ENCODE results near the gene HOXD10.

Gene HOXD10

DNA sequence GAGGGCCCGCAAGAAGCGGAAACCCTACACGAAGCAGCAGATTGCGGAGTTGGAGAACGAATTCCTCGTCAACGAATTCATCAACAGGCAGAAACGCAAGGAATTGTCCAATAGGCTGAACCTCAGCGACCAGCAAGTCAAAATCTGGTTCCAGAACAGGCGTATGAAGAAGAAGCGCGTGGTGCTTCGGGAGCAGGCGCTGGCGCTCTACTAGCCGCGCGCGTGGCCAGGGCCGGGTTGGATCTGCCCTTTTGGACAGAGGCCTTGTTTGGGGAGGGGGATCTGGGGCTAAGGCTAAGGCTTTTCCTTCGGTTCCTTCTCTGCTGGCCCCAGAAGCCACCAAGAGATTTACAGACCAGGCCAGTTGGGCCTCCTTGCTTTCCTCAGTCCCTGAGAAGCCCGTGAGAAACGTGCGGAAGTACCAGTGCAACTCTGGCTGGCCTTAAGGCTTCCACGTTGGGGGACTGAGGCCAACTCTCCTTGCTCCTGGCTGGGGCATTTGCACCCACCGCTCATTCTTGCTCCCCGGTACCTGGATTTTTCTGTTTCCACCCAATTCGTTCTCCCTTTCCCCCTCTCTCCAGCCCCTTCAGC is 15.9 kb upstream of the HOXD10 start:
- Histone ChIP-seq H3K36me3 (ENCODE audit: control insufficient read depth, insufficient read depth, low read length) (no peaks in the 10 kb centered on the region), H3K4me1 (ENCODE audit: control insufficient read depth, insufficient read depth, low read length) (peaks cover 2% of the 10 kb centered on the region), H3K4me3 (ENCODE audit: low read length) (no peak overlapping the region), H3K27ac (ENCODE audit: low read depth, low read length) (no peak overlapping the region), H3K9ac (ENCODE audit: low read length) (no peak overlapping the region), H3K27me3 (ENCODE audit: control insufficient read depth, insufficient read depth, low read length) (peaks cover 52% of the 10 kb centered on the region)

DNA sequence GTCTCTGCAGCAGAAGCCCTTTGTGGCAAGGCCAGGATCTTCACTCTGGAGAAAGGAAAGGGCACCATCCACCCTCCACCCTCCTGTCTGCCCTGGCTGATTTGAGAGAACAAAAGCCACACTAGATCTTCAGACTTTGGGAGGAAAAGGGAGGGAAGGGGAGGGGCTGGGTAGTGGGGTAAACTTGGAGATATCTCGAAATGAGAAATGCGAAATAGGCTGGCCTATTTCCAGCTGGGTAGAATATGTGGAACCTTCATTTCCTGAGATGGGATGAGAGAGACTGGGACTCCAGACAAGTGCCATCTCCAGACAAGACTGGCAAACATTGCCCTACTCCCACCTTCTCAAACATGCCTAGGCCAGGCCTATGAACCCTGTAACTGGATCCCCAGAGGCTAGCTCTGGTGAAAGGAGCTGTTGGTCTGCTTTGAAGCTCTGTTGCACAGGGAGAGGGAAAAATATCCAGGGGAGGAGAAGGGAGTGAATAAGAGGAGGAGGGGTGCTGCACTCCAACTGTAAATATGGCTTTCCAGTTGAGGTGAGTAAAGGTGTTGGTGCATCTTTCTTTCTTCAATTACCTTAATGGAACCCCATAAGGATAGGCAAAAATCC is 15.3 kb upstream of the HOXD10 start:
- no peaks in the 10 kb centered on the region for H3K36me3 ChIP-seq (ENCODE audit: control insufficient read depth, insufficient read depth, low read length)
- H3K4me1 ChIP-seq (ENCODE audit: control insufficient read depth, insufficient read depth, low read length): peaks cover 2% of the 10 kb centered on the region
- H3K27me3 ChIP-seq (ENCODE audit: control insufficient read depth, insufficient read depth, low read length): peaks cover 58% of the 10 kb centered on the region
- no peak overlapping the region for H3K27ac ChIP-seq (ENCODE audit: low read depth, low read length)
- no peak overlapping the region for H3K9ac ChIP-seq (ENCODE audit: low read length)
- no peak overlapping the region for H3K4me3 ChIP-seq (ENCODE audit: low read length)

DNA sequence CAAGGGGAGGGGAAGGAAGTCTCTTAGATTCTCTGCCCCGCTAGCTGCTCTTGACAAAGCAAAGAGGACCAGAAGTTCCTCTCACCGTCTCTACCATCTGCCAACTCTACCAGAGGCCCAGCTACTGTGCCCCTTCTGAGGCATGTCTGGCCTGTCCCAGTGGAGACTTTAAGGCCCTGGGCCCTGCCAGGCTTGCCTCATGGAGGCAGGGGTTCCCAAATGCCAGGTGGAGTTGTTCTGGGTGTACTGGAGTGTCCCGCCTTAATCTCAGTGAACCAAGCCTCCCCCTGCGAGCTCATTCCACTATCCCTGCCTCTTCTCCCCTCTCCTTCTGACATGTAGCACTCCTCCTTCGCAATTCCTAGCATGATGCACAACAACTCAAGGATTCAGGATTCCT is 14.7 kb upstream of the HOXD10 start:
- Histone ChIP-seq H3K4me3 (ENCODE audit: low read length) (no peak overlapping the region), H3K27me3 (ENCODE audit: control insufficient read depth, insufficient read depth, low read length) (peaks cover 61% of the 10 kb centered on the region), H3K36me3 (ENCODE audit: control insufficient read depth, insufficient read depth, low read length) (no peaks in the 10 kb centered on the region), H3K27ac (ENCODE audit: low read depth, low read length) (no peak overlapping the region), H3K9ac (ENCODE audit: low read length) (no peak overlapping the region), H3K4me1 (ENCODE audit: control insufficient read depth, insufficient read depth, low read length) (peaks cover 2% of the 10 kb centered on the region)

DNA sequence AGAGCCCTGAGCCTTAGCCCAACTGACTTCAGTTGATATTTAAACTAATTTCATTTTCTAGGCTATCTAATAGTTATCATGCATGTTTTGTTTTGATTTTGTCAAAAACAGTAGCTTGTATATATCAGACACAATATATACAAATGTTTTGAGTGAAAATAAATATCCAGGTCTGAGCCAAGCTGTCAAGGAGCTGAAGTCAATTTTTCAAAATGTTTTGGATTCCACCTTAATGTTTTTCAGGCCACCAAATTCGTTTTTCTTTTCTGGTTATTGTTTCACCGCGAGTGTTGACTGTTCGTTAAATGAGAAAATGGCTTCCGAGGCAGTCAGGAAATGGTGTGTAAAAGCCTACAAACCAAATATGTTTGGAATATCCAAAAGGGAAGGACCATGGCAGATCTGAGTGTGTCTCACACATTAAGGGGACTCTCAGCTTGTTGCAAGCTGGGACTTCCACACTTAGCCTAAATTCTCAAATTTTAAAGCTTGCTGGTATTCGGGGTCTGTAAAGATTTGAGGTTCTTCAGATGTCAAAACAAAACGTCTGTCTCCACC is 14.2 kb upstream of the HOXD10 start:
- peaks cover 61% of the 10 kb centered on the region for H3K27me3 ChIP-seq (ENCODE audit: control insufficient read depth, insufficient read depth, low read length)
- H3K4me3 ChIP-seq (ENCODE audit: low read length): no peak overlapping the region
- no peak overlapping the region for H3K9ac ChIP-seq (ENCODE audit: low read length)
- H3K4me1 ChIP-seq (ENCODE audit: control insufficient read depth, insufficient read depth, low read length): peaks cover 2% of the 10 kb centered on the region
- H3K36me3 ChIP-seq (ENCODE audit: control insufficient read depth, insufficient read depth, low read length): no peaks in the 10 kb centered on the region
- no peak overlapping the region for H3K27ac ChIP-seq (ENCODE audit: low read depth, low read length)

DNA sequence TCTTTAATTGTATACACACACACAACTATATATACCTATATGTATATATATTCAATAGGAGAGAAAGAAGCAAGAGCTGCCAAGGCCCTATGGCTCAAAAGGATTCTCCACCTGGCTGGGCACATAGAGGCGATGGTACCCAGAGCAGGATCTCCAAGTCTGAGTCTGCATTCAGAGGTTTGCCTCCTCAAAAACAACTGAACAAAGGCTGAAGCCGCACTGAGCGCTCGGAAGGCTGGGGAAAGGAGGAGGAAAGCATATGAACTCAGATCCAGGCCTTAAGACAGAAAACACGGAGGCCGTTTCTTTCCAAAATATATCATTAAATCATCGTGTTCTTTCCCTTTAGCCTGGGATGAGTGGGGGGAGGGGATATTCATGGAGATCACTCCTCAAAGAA is 13.4 kb upstream of the HOXD10 start:
- H3K27me3 ChIP-seq (ENCODE audit: control insufficient read depth, insufficient read depth, low read length): peaks cover 55% of the 10 kb centered on the region
- H3K4me3 ChIP-seq (ENCODE audit: low read length): no peak overlapping the region
- no peaks in the 10 kb centered on the region for H3K4me1 ChIP-seq (ENCODE audit: control insufficient read depth, insufficient read depth, low read length)
- H3K9ac ChIP-seq (ENCODE audit: low read length): no peak overlapping the region
- no peak overlapping the region for H3K27ac ChIP-seq (ENCODE audit: low read depth, low read length)
- H3K36me3 ChIP-seq (ENCODE audit: control insufficient read depth, insufficient read depth, low read length): no peaks in the 10 kb centered on the region

DNA sequence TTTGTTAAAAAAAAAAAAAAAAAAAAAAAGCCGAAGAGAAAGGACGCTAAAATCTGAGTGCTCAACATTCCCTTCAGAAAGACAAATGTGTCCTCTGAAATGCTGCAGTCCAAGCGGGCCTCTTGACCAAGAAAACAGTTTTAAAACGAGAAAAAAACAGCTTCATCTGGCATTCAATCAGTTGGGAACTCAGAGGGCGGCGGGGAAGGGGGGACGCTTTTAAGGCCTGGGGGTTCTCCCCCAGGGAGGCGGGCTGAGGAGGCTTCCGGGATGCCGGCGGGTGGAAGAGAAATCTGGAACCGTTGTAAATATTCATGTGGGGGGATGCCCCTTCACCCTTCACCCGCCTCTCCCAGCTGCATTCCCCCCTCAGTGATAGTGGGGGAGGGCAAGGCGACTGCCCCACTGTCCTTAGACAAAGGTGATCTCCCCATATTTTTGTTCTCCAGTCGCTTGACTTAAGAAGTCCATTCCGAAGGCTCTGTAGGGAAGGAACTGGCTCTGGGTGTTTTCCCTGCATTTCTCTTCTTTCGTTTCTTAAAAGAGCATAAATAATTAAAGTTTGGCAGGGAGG is 12.7 kb upstream of the HOXD10 start:
- Histone ChIP-seq H3K4me3 (ENCODE audit: low read length) (peak overlapping the region; percentile 29), H3K36me3 (ENCODE audit: control insufficient read depth, insufficient read depth, low read length) (no peaks in the 10 kb centered on the region), H3K9ac (ENCODE audit: low read length) (no peak overlapping the region), H3K4me1 (ENCODE audit: control insufficient read depth, insufficient read depth, low read length) (no peaks in the 10 kb centered on the region), H3K27me3 (ENCODE audit: control insufficient read depth, insufficient read depth, low read length) (peaks cover 50% of the 10 kb centered on the region), H3K27ac (ENCODE audit: low read depth, low read length) (peak overlapping the region; percentile 48)

DNA sequence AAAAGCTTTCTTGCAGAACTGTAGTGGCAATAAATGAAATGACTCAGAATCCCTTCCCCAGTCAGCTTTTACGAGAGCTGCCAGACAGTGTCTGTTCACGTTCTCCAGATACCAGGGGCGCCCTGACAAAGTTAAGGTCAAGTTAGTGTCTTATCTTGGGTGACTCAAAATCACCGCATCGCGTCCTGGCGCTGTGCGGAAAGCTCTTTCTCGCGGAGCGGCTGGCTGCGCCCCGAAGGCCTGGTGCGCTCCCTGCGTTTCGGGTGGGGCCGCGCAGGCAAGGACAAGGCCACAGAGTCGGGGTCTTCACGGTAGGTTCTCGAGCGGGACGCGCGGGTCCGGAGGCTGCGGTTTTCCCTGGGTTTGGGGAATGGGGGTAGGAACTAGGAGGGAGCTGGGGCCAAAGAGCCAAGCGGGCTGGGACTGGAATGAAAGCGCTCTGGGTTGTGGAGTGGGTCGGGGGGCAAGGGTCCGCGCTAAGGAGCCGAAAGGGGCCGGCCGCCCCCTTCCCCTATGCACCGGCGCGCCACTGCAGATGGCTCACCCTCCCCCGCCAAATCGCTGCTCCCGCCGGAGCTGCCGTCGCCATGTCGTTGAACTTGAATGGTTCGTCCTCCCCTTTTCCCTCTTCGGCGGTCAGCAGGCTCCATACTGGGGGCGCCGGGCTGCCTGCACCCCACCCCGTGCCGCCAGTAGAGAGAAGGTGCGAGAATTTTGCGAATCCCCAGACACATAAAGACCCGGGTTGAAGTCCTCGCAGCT is 12.1 kb upstream of the HOXD10 start:
- Histone ChIP-seq H3K4me1 (ENCODE audit: control insufficient read depth, insufficient read depth, low read length) (no peaks in the 10 kb centered on the region), H3K4me3 (ENCODE audit: low read length) (peak overlapping the region; percentile 29), H3K36me3 (ENCODE audit: control insufficient read depth, insufficient read depth, low read length) (no peaks in the 10 kb centered on the region), H3K27ac (ENCODE audit: low read depth, low read length) (peak overlapping the region; percentile 48), H3K27me3 (ENCODE audit: control insufficient read depth, insufficient read depth, low read length) (peaks cover 50% of the 10 kb centered on the region), H3K9ac (ENCODE audit: low read length) (no peak overlapping the region)

DNA sequence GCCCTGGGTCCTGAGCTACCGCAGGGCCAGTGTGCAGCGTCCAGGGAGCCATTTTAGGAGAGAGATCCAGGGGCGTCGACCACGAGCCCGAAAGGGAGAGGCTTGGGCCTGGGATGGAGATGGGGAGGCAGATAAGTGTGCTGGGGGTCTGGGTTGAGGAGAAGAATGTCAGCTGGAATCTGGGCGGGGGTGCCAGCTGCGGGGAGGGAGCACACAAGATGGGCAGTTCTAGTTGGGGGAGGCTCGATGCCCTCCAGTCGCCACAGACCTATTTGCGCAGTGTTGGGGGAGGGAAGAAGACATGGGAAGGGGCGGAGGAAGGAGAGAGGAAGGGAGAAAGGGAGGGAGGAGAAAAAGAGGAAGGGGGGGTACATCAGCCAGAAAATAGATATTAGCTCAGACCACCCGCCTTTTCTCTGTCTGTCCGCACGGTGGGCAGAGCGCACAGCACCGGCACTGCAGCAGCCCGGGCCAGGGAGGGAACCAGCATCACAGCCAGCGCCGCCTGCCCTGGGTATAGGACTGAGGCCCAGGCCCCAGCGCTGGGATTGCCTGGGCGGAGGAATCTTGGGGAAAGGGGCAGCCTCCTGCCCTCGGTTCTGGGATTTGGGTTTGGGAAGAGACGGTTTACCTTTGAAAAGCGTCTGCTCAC is 11.4 kb upstream of the HOXD10 start:
- Histone ChIP-seq H3K4me1 (ENCODE audit: control insufficient read depth, insufficient read depth, low read length) (no peaks in the 10 kb centered on the region), H3K27me3 (ENCODE audit: control insufficient read depth, insufficient read depth, low read length) (peaks cover 49% of the 10 kb centered on the region), H3K36me3 (ENCODE audit: control insufficient read depth, insufficient read depth, low read length) (no peaks in the 10 kb centered on the region), H3K27ac (ENCODE audit: low read depth, low read length) (peak overlapping the region; percentile 48), H3K4me3 (ENCODE audit: low read length) (peak overlapping the region; percentile 31), H3K9ac (ENCODE audit: low read length) (no peak overlapping the region)

DNA sequence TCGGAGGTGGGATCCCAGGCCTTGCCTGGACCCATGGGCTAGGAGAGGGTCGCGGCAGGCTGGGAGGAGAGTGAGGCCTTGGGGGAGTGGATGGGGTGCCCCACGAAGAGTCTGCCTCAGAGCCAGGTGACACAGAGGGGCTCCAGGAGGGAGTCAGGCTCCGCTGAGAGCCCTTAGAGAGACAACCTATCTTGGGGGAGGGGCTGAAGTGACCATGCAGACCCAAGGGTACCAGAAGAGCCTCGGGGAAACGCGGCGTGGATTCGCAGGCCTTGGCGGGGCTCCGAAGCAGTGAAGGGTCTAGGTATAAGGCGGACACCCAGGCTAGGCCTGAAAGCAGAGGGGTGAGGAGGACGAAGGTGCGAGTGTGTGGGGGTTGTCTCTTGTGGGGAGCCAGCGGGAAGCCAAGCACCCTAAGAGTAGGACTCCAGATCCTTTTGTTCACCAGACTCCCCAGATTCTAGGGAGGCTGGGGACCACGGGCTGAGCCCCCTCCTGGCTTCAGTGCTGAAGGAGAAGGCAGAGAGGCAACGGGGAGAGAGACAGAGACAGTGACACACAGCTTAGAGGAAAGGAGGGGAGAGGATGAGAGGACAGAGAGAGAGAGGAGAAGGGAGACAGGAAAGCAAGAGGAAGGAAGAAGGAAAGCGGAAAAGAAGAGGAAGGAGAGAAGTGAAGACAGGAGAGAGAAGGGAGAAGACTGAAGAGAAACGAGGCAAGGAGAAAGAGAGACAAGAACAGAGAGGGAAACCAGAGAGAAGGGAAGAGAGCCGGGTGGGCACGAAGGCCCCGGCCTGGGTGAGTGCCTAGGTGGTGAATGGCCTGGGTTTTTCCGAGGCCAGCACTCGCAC is 10.6 kb upstream of the HOXD10 start:
- Histone ChIP-seq H3K9ac (ENCODE audit: low read length) (no peak overlapping the region), H3K4me1 (ENCODE audit: control insufficient read depth, insufficient read depth, low read length) (no peaks in the 10 kb centered on the region), H3K4me3 (ENCODE audit: low read length) (peak overlapping the region; percentile 63), H3K36me3 (ENCODE audit: control insufficient read depth, insufficient read depth, low read length) (no peaks in the 10 kb centered on the region), H3K27ac (ENCODE audit: low read depth, low read length) (peak overlapping the region; percentile 48), H3K27me3 (ENCODE audit: control insufficient read depth, insufficient read depth, low read length) (peaks cover 43% of the 10 kb centered on the region)

DNA sequence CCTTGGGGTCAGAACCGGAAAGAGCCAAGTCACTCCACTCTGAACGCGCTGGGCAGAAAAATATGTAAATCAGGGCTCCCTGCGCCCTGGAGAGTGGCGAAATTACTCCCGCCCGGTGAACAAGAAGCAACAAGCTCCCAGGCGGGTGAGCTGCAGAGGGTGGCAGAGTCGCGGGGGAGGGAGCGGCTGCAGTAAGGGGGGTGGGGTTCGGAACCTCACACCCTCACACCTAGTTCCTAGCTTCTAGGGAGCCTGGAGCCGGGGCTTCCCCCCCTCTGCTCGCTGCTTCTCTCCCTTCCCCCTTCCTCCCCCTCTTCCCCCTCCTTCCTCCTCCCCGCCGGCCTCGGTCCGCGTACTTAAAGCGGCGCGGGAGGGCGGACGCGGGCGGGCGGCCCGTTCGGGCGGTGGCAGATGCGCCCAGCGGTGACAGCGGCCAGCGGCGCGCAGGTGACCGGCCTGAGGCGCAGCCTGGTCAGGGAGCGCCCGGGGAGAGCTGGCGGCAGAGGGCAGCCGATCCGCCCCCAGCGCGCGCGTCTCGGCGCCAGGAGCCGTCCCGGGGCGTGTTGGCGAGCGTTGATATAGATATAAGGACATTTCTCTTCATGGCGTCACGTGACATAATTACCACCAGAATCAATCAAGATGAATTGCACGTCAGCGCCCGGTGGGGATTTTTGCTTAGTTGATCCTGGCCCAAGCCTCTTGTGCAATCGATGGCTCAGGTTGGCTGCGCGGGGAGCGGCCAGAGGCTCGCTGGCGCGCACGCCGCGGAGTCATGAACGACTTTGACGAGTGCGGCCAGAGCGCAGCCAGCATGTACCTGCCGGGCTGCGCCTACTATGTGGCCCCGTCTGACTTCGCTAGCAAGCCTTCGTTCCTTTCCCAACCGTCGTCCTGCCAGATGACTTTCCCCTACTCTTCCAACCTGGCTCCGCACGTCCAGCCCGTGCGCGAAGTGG is 9.7 kb upstream of the HOXD10 start, which contains the start of gene HOXD11:
Gene HOXD11, plus strand, starts transcription at position 700 of the 959 bp plus-strand sequence. Its CDS starts 76 bp downstream, at position 776.
- no peaks in the 10 kb centered on the region for H3K4me1 ChIP-seq (ENCODE audit: control insufficient read depth, insufficient read depth, low read length)
- peak within 1 kb of the TSS; percentile 48 for H3K27ac ChIP-seq (ENCODE audit: low read depth, low read length)
- H3K27me3 ChIP-seq (ENCODE audit: control insufficient read depth, insufficient read depth, low read length): peaks cover 39% of the 10 kb centered on the region
- no peaks in the 10 kb centered on the region for H3K36me3 ChIP-seq (ENCODE audit: control insufficient read depth, insufficient read depth, low read length)
- H3K9ac ChIP-seq (ENCODE audit: low read length): no peak within 1 kb of the TSS
- H3K4me3 ChIP-seq (ENCODE audit: low read length): peak within 1 kb of the TSS; percentile 63
